ENCODE data around the gene KRTAP20-3.

Gene KRTAP20-3

DNA sequence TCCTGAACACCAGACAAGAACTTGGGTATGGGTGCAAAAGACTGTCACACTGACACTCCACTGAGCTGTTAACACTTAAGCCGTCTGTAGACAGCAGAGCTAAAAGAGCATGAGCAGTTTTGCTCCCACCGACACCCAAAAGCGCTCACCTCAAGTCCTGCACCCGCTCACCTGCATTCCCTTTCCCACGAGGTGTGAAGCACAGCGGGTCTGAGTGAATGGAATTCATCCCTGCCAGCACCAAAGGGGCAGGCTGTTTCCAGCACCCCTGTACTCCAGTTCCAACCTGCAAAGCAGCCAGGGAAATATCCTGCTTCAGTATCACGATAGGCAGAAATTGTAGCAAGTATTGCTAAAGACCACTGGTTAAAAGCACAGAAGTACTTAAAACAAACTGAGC is 47.2 kb downstream of the KRTAP20-3 start:
- no peak for DNase-seq
